ENCODE data around the gene SNX32.

DNA sequence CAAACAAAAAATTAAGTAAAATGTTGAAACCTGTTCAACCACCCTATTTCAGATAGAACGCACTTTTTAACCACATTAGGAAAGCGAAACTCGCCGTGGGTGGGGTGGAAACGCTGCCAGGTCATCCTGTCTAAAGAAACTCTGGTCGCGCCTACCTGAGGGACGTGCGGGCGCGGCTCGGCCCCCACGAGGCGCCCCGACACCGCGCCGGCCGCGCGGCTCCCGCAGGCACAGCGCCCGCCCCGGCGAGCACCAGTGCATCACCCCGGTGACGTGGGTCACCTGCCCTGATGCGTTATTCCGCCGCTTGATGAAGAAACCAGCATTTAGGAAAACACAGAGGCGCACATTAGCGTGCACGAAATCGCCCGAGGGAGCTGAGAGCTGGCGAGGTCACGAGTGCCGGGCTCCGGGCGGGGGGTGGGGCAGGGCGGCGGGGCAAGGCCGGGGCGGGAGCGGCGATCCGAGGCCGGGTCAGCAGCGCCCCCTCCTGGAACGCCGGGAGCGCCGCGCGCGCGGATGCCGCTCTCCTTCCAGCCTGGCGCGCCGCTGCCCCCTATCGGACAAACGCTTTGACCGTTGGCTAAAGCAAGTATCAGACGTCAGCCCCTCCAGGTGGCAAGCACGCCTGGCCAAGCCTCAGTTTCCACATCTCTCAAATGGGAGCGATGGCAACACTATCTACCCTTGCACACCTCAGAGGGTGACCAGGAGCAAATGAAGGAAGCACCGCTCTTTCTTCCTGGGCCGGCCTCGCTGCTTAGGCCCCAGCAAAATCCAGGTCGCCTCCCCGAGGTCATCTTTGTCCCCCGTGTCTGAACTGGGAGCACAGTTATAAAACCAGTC lies 15.7 kb upstream of the SNX32 start:
- no peak for TF ChIP-seq EGR1 (IDR thresholded peaks at IDR 0.05; ENCODE audit: low read depth)
- no peak for TF ChIP-seq POLR2A (IDR thresholded peaks at IDR 0.05; ENCODE audit: borderline replicate concordance, extremely low read depth, insufficient read depth, insufficient read length)
- no peak for TF ChIP-seq YY1 (IDR thresholded peaks at IDR 0.05; ENCODE audit: extremely low read depth, insufficient replicate concordance, low read depth, low read length)

All from HCT116 (cell line).